ENCODE measurements around the gene LRP1. TPM values are rescaled to one million over a fixed set of nuclear protein-coding genes. Genes with fewer than 3 reads are reported as not detected.

The LRP1 gene
- total RNA-seq, 4 donors from 2014 or later: 128 to 312 (median 207) TPM

GRCh38 chr12:57164966-57165625 is 36.8 kb downstream of the LRP1 start:
- Histone ChIP-seq H3K9me3 (no peaks in the 10 kb centered on the region), H3K4me3 (no peak overlapping the region), H3K4me1 (no peaks in the 10 kb centered on the region), H3K27me3 (no peaks in the 10 kb centered on the region), H3K36me3 (peaks cover 0 to 90% (median 0%) of the 10 kb centered on the region in 3 donors), H3K27ac (no peak overlapping the region)
- TF ChIP-seq POLR2A (IDR thresholded peaks at IDR 0.05): no peak
- DNase-seq: no peak

- no peak for TF ChIP-seq POLR2A (IDR thresholded peaks at IDR 0.05)
- TF ChIP-seq CTCF (IDR thresholded peaks at IDR 0.05): no peak
Observed at GRCh38 chr12:57165741-57166140, 37.5 kb downstream of the LRP1 start.

GRCh38 chr12:57166971-57167371 is 38.7 kb downstream of the LRP1 start:
- Histone ChIP-seq H3K36me3 (peaks cover 0 to 82% (median 0%) of the 10 kb centered on the region in 3 donors), H3K4me3 (no peak overlapping the region), H3K27ac (no peak overlapping the region), H3K4me1 (peaks cover 0 to 4% (median 0%) of the 10 kb centered on the region in 4 donors), H3K9me3 (no peaks in the 10 kb centered on the region), H3K27me3 (no peaks in the 10 kb centered on the region)
- TF ChIP-seq POLR2A (IDR thresholded peaks at IDR 0.05) (no peak), CTCF (IDR thresholded peaks at IDR 0.05) (no peak)
- DNase-seq: no peak

More at GRCh38 chr12:57165741-57166140, 37.5 kb downstream of the LRP1 start:
- Histone ChIP-seq H3K27me3 (no peaks in the 10 kb centered on the region), H3K9me3 (no peaks in the 10 kb centered on the region), H3K4me1 (no peaks in the 10 kb centered on the region), H3K36me3 (peaks cover 0 to 90% (median 0%) of the 10 kb centered on the region in 3 donors), H3K27ac (no peak overlapping the region), H3K4me3 (no peak overlapping the region)
- DNase-seq: peak in 2 of 3 donors; percentile 76 to 79

GRCh38 chr12:57168058-57168457 is 39.8 kb downstream of the LRP1 start:
- Histone ChIP-seq H3K4me1 (peaks cover 0 to 4% (median 0%) of the 10 kb centered on the region in 4 donors), H3K27me3 (no peaks in the 10 kb centered on the region), H3K27ac (no peak overlapping the region), H3K4me3 (no peak overlapping the region), H3K9me3 (no peaks in the 10 kb centered on the region), H3K36me3 (peaks cover 0 to 71% (median 0%) of the 10 kb centered on the region in 3 donors)
- DNase-seq: no peak
- TF ChIP-seq CTCF (IDR thresholded peaks at IDR 0.05) (no peak), POLR2A (IDR thresholded peaks at IDR 0.05) (no peak)

- TF ChIP-seq POLR2A (IDR thresholded peaks at IDR 0.05): no peak
- TF ChIP-seq CTCF (IDR thresholded peaks at IDR 0.05): no peak
- Histone ChIP-seq H3K9me3 (no peaks in the 10 kb centered on the region), H3K27ac (no peak overlapping the region), H3K4me1 (peaks cover 0 to 4% (median 0%) of the 10 kb centered on the region in 4 donors), H3K4me3 (no peak overlapping the region), H3K36me3 (peaks cover 0 to 71% (median 0%) of the 10 kb centered on the region in 3 donors), H3K27me3 (no peaks in the 10 kb centered on the region)
- DNase-seq: no peak
Observed at GRCh38 chr12:57169046-57169795, 40.9 kb downstream of the LRP1 start.

GRCh38 chr12:57169969-57170368 is 41.7 kb downstream of the LRP1 start:
- TF ChIP-seq POLR2A (IDR thresholded peaks at IDR 0.05) (no peak), CTCF (IDR thresholded peaks at IDR 0.05) (no peak)
- no peaks in the 10 kb centered on the region for H3K27me3 ChIP-seq
- H3K9me3 ChIP-seq: no peaks in the 10 kb centered on the region
- H3K36me3 ChIP-seq: peaks cover 0 to 75% (median 0%) of the 10 kb centered on the region in 3 donors
- peaks cover 0 to 4% (median 0%) of the 10 kb centered on the region in 4 donors for H3K4me1 ChIP-seq
- DNase-seq: no peak
- no peak overlapping the region for H3K4me3 ChIP-seq
- H3K27ac ChIP-seq: no peak overlapping the region

Measured in Peyer's patch (tissue), 4 donors.